NCI-H2196 (cell line): ENCODE data around the gene GPS2.
A peak's percentile ranks its signal among the peaks of the same experiment; 100 is the strongest.

Source experiments
- DNase-seq: peaks from one replicate; lab custom pipeline; 2025; ENCODE audit not compliant: unreplicated experiment; lab: John Stamatoyannopoulos, UW

Gene GPS2

GRCh38 chr17:7293816-7294613 is 21.1 kb downstream of the GPS2 start:
- DNase-seq, result peak; percentile 58

GRCh38 chr17:7293159-7293558 is 22.0 kb downstream of the GPS2 start:
- no peak for DNase-seq

GRCh38 chr17:7292729-7293128 is 22.4 kb downstream of the GPS2 start:
- DNase-seq, result no peak

GRCh38 chr17:7292194-7292593 is 23.0 kb downstream of the GPS2 start:
- DNase-seq, result no peak

GRCh38 chr17:7290685-7291084 is 24.5 kb downstream of the GPS2 start:
- DNase-seq, result no peak

- DNase-seq, result no peak
Observed at GRCh38 chr17:7290166-7290565, 25.0 kb downstream of the GPS2 start.

- DNase-seq, result no peak
Observed at GRCh38 chr17:7289256-7290032, 25.7 kb downstream of the GPS2 start.

- DNase-seq, result no peak
Observed at GRCh38 chr17:7285679-7286078, 29.5 kb downstream of the GPS2 start.

GRCh38 chr17:7284911-7285310 is 30.2 kb downstream of the GPS2 start:
- no peak for DNase-seq

GRCh38 chr17:7283471-7284216 is 31.5 kb downstream of the GPS2 start:
- DNase-seq, result no peak

- DNase-seq, result no peak
Observed at GRCh38 chr17:7282752-7283321, 32.3 kb downstream of the GPS2 start.

- DNase-seq, result no peak
Observed at GRCh38 chr17:7281953-7282751, 33.0 kb downstream of the GPS2 start.

GRCh38 chr17:7281074-7281952 is 33.8 kb downstream of the GPS2 start, which contains the start of gene SLC2A4:
Gene SLC2A4 (plus strand): TSS chr17:7281718. CDS start chr17:7281935, 217 bp downstream.
- peak; percentile 89 for DNase-seq

GRCh38 chr17:7280519-7281073 is 34.6 kb downstream of the GPS2 start:
- peak; percentile 85 for DNase-seq

GRCh38 chr17:7279448-7279847 is 35.7 kb downstream of the GPS2 start:
- DNase-seq, result no peak

- DNase-seq, result no peak
Observed at GRCh38 chr17:7266784-7267183, 48.4 kb downstream of the GPS2 start.

GRCh38 chr17:7263801-7264078 is 51.4 kb downstream of the GPS2 start:
- DNase-seq, result no peak

- DNase-seq, result peak; percentile 35
Observed at GRCh38 chr17:7262935-7263800, 52.0 kb downstream of the GPS2 start.
